GM21423 (cell line): ENCODE results near the gene TWSG1.

Source experiments
- ATAC-seq: cut with Tn5 transposase; IDR thresholded peaks from one replicate; pipeline ENCODE4 v1.9.1; 2021; ENCODE audit warnings: mild to moderate bottlenecking, moderate library complexity; ENCODE audit not compliant: unreplicated experiment

The TWSG1 gene

GRCh38 chr18:9334329-9334972, at the start of gene TWSG1:
Gene TWSG1, plus strand, starts transcription at chr18:9334773. Its CDS starts 2,457 bp downstream, at chr18:9337230.
- peak; percentile 79 for ATAC-seq

GRCh38 chr18:9285604-9286003, 49.0 kb upstream of the TWSG1 start:
- ATAC-seq = no peak

GRCh38 chr18:9287036-9287435, 47.5 kb upstream of the TWSG1 start:
- no peak for ATAC-seq

- no peak for ATAC-seq
These were observed 44.9 kb upstream of the TWSG1 start for GRCh38 chr18:9289698-9290097.

GRCh38 chr18:9290156-9290555, 44.4 kb upstream of the TWSG1 start:
- ATAC-seq = no peak

GRCh38 chr18:9292047-9292446, 42.5 kb upstream of the TWSG1 start:
- no peak for ATAC-seq

- ATAC-seq = no peak
These were observed 40.6 kb upstream of the TWSG1 start for GRCh38 chr18:9293948-9294347.

- no peak for ATAC-seq
These were observed 38.2 kb upstream of the TWSG1 start for GRCh38 chr18:9296233-9297006.

- ATAC-seq = no peak
These were observed 37.6 kb upstream of the TWSG1 start for GRCh38 chr18:9297007-9297393.

- ATAC-seq = no peak
These were observed 30.0 kb upstream of the TWSG1 start for GRCh38 chr18:9304388-9305070.

GRCh38 chr18:9319333-9319732, 15.2 kb upstream of the TWSG1 start:
- ATAC-seq = no peak

GRCh38 chr18:9321017-9321452, 13.5 kb upstream of the TWSG1 start:
- ATAC-seq = no peak

- no peak for ATAC-seq
These were observed 12.8 kb upstream of the TWSG1 start for GRCh38 chr18:9321736-9322135.

- no peak for ATAC-seq
These were observed 11.8 kb upstream of the TWSG1 start for GRCh38 chr18:9322744-9323143.

GRCh38 chr18:9323750-9324445, 10.7 kb upstream of the TWSG1 start:
- ATAC-seq = no peak

GRCh38 chr18:9325716-9326115, 8.9 kb upstream of the TWSG1 start:
- ATAC-seq = no peak

GRCh38 chr18:9328776-9329175, 5.8 kb upstream of the TWSG1 start:
- ATAC-seq = no peak

- ATAC-seq = no peak
These were observed 5.1 kb upstream of the TWSG1 start for GRCh38 chr18:9329471-9329870.

GRCh38 chr18:9330419-9330818, 4.2 kb upstream of the TWSG1 start:
- no peak for ATAC-seq

- ATAC-seq = peak; percentile 37
These were observed 888 bp upstream of the TWSG1 start for GRCh38 chr18:9333441-9334328.
